Rectal smooth muscle tissue (tissue), 1 donor: Measurements from ENCODE around the gene ATXN10.
"Not testable (repeated sequence)": the region's sequence is repeated elsewhere in the genome, so short reads cannot be mapped to it uniquely, and the experiment has no call there.

Experiments used
- H3K27ac ChIP-seq: one replicate; pipeline ENCODE4 v1.7.0; 2013; ENCODE audit warnings: low read depth, low read length, inconsistent platforms
- H3K27me3 ChIP-seq: one replicate; pipeline ENCODE4 v1.7.0; 2013; ENCODE audit warnings: low read length; ENCODE audit not compliant: control insufficient read depth, insufficient read depth
- H3K36me3 ChIP-seq: one replicate; pipeline ENCODE4 v1.7.0; 2013; ENCODE audit warnings: low read length; ENCODE audit not compliant: control insufficient read depth, insufficient read depth
- H3K4me1 ChIP-seq: one replicate; pipeline ENCODE4 v1.7.0; 2013; ENCODE audit warnings: low read length; ENCODE audit not compliant: control insufficient read depth, insufficient read depth
- H3K4me3 ChIP-seq: one replicate; pipeline ENCODE4 v1.7.0; 2013; ENCODE audit warnings: low read length
- H3K9ac ChIP-seq: one replicate; pipeline ENCODE4 v1.7.0; 2013; ENCODE audit warnings: low read length

The ATXN10 gene

DNA sequence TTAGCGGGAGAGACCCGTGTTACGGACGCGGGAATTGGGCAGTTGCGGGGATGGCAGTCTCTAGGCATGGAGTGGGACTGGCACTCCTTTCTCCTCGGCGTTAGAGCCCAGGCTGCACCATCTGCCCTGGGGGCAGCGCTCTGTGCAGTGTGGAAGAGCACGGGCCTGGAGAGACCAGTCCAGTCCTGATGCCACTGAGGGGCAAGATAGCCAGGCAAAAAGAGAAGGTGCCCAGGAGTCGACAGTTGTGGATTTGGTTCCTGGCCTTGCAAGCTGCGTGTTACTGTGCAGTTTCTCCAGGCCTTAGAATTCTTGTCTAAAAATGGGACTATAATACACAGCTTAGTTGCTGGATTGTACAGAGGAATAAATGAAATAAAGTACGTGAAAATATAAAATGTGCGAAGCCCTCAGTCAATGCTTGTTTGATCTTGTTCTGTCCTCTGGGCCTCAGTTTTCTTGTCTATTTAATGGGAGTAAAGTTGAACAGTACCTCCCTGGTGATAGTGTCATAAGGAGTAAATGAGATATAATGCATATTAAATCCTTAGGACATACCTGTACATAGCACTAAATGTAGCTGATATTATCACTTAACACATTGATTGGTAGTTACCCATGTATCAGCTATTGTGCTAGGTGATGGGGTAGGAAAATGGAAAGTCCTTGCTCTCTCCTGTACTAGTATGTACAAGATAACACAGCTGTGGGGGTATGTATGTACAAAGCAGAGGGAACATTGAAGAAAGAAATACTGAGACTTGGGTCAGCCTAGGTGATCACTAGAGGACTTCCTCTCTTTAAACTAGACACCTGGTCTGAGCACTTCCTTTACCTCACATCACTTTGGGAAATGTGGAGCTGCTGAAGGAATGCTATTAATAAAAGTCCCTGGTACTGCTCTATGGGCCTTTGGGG lies 1.2 kb downstream of the ATXN10 start:
- peaks cover 11% of the 10 kb centered on the region for H3K4me1 ChIP-seq
- H3K36me3 ChIP-seq, result no peaks in the 10 kb centered on the region
- H3K9ac ChIP-seq, result peak overlapping the region; percentile 89
- peak overlapping the region; percentile 89 for H3K4me3 ChIP-seq
- peak overlapping the region; percentile 74 for H3K27ac ChIP-seq
- no peaks in the 10 kb centered on the region for H3K27me3 ChIP-seq

DNA sequence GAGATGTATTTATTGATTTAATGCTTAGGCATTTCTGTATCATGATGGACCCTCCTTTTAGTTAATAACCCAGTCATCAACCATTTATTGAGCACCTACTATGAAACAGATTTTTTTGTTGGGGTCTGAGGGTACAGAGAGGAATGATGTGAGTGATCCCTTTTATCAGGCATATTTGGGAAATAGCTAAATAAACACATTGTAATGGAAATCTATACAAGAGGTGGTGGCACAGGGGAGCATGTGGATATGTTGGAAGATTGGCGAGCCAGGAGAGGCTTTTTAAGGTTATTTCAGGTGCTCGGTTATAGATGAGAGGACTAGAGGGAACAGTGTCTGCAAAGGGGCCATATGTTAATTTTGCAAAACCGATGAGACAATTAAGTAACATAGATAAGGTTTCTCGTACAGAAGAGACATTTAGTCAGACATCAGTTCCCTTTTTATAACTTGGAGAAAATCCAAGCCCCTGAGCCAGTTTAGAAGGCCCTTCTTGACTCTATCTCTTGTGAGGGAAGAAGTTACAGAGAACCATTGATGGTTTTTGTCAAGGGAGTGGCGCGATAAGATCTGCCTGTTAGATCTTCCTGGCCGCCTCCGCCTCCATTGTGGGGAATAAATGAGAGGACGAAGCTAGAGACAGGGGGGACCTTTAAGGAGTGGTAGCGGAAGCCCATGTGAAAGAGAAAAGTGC lies 2.0 kb downstream of the ATXN10 start:
- H3K4me3 ChIP-seq, result no peak overlapping the region
- no peak overlapping the region for H3K9ac ChIP-seq

DNA sequence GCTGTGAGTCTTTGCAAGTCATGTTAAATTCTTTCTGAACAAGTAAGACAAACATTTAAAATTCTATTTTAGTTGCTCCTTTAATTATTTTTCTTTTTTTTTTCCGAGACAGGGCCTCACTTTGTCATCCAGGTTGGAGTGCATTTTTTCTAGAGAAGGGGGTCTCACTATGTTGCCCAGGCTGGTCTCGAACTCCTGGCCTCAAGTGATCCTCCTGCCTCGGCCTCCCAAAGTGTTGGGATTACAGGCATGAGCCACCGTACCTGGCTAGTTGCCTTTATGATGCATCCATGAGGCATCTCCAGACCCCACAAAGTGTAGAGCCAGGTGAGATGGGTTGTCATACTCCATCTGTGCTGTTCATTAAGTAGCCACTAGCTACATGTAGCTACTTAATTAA lies 4.4 kb downstream of the ATXN10 start:
- H3K9ac ChIP-seq, result no peak overlapping the region
- no peaks in the 10 kb centered on the region for H3K36me3 ChIP-seq

More for the DNA sequence above, 2.0 kb downstream of the ATXN10 start:
- Histone ChIP-seq H3K36me3 (no peaks in the 10 kb centered on the region), H3K27me3 (no peaks in the 10 kb centered on the region), H3K4me1 (peaks cover 11% of the 10 kb centered on the region), H3K27ac (no peak overlapping the region)

DNA sequence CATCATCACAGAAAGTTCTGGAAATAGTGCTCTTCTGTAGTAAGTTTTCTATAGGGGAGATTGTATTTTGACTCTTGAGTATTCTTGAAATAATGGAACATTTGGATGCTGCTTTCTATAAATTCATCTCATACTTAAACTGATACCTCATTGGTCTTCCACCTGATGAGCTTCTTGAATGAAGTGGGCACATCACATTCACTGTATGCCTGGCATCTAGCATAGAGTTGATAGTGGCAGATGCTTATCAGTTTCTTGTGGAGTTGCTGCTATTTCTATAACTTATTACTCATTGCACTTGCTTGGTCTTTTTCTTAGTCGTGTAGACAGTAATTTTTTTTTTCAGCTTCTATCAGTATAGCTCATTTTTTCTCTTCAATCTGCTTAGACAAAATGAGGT lies 5.4 kb downstream of the ATXN10 start:
- Histone ChIP-seq H3K36me3 (no peaks in the 10 kb centered on the region), H3K9ac (no peak overlapping the region), H3K27ac (no peak overlapping the region), H3K4me1 (peaks cover 14% of the 10 kb centered on the region), H3K27me3 (no peaks in the 10 kb centered on the region), H3K4me3 (no peak overlapping the region)

More for the DNA sequence above, 4.4 kb downstream of the ATXN10 start:
- Histone ChIP-seq H3K27me3 (no peaks in the 10 kb centered on the region), H3K27ac (no peak overlapping the region), H3K4me3 (no peak overlapping the region), H3K4me1 (peaks cover 12% of the 10 kb centered on the region)

DNA sequence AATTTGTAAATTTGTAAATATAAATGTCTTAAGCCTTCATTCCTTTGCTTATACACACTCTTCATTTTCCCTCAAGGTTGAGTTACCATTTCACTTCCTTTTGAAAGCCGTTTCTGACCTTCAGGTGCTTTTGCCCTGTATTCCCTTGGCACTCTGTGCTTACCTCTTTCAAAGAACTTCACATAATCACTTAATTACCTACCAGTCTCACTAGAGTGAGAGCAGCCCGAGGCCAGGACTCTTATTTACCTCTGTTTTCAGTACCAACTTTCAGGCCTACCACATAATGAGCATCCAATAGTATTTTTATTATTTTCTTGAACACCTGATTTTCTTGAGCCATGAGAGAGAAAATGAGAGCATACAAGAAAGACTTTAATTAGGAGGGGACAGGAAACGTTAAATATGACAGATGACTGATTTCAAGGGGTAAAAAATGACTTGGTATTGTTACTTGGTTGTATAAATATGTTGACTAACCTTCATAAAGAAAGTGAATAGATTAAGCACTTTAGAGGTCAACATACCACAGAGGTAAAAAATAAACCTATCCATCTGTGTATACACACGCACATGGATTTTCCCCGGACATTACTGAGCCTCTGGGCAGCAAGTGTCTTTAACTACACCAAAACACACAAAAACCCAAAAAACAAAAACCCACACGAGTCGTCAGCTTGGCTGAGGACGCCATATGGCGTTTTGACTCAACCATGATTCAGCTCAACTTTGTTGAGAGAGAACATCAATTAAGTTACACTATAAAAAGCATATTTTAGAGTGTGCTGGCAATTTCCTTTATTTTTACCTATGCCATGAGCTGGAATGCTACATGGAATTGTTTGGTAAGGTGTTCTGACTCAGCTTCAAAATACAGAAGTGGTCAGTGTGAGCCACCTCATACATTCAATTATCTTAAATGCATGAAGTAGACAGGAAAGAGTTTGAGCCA lies 7.6 kb downstream of the ATXN10 start:
- H3K4me3 ChIP-seq, result no peak overlapping the region
- H3K9ac ChIP-seq, result no peak overlapping the region
- no peaks in the 10 kb centered on the region for H3K36me3 ChIP-seq
- no peaks in the 10 kb centered on the region for H3K27me3 ChIP-seq
- H3K27ac ChIP-seq, result no peak overlapping the region
- H3K4me1 ChIP-seq, result peaks cover 3% of the 10 kb centered on the region

DNA sequence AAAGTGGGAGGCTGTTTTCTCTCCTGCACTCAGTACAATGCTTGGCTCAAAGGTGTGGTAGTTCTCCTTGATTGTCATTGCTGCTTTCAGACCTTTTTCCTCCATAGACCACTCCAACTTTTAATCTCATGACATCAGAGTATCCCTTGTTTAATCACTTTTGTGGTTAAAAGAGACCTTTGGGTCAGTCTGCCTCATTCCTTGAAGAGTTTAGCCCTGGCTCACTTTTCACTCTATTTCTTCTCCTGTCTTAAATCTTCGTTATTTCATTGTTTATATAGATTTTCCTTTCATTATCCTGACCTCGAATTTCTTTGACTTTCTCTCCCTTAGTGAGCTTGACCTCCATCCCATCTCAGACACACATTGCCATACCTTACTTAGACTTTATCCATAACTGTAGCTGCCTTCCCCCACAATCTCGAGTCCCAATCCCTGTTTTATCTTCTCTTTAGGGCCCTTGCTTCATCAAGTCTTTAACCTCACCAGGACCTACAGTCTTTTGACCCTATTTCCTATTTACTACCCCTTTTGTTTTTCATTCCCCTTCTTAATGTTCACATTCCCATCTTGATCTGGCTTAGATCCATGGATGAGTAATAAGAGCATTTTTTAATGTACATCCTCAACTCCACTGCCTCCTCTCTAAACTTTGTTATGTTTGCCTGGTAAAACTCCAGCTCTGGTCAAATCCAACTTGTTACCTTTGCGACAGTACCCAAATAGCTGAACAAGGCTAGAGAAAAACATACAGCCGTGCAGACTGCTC lies 9.5 kb downstream of the ATXN10 start:
- no peak overlapping the region for H3K27ac ChIP-seq
- H3K4me1 ChIP-seq, result peaks cover 8% of the 10 kb centered on the region

DNA sequence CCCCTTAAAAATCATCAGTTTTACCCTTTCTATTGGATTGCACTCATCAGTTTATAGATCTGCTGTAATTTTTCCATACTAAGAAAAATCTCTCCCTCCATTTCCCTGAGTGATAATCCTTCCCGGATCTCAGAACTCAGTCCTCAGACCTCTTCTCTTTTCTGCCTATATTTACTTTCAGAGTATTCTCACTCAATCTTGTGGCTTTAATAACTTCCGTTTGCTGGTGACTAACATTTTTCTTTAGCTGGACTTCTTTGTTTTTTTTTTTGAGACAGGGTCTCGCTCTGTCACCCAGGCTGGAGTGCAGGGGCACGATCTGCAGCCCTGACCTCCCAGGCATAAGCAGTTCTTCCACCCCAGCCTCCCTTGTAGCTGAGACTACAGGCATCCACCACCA lies 10.4 kb downstream of the ATXN10 start:
- Histone ChIP-seq H3K4me1 (peaks cover 14% of the 10 kb centered on the region), H3K36me3 (no peaks in the 10 kb centered on the region), H3K4me3 (no peak overlapping the region), H3K27me3 (no peaks in the 10 kb centered on the region), H3K27ac (no peak overlapping the region), H3K9ac (no peak overlapping the region)

More for the DNA sequence above, 9.5 kb downstream of the ATXN10 start:
- Histone ChIP-seq H3K36me3 (no peaks in the 10 kb centered on the region), H3K4me3 (no peak overlapping the region), H3K9ac (no peak overlapping the region), H3K27me3 (no peaks in the 10 kb centered on the region)

DNA sequence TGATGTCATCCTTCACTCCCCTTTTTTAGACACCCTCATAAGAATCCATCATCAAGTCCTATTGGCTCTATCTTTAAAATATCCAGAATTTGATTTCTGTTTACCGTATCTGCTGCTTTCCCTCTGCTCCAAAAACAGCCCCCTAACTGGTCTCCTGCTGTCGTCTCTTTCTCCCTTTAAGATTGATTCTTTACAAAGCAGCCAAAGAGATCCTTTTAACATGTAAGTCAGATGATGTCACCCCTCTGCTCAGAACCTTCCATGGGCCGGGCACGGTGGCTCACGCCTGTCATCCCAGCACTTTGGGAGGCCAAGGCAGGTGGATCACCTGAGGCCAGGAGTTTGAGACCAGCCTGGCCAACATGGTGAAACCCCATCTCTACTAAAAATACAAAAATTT lies 11.1 kb downstream of the ATXN10 start:
- H3K27me3 ChIP-seq, H3K4me3 ChIP-seq, H3K27ac ChIP-seq, H3K36me3 ChIP-seq, H3K9ac ChIP-seq: not testable (repeated sequence)
- peaks cover 17% of the 10 kb centered on the region for H3K4me1 ChIP-seq

DNA sequence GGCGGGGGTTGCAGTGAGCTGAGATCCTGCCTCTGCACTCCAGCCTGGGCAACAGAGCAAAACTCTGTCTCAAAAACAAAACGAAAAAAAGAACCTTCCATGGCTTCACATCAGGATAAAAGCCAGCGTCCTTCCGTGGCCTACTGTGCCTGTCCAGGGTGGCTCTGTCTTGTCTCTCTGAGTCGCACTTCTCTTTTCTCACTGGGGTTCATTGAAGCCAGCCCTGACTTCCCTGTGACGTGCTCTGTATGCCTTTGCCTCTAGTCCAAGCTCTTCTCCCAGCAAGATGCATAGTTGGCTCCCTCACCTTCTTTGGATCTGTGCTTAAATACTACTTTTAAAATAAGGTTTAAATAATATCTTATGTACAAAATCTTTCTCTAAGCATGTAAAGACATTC lies 11.6 kb downstream of the ATXN10 start:
- no peaks in the 10 kb centered on the region for H3K27me3 ChIP-seq
- no peak overlapping the region for H3K4me3 ChIP-seq
- no peaks in the 10 kb centered on the region for H3K36me3 ChIP-seq
- H3K27ac ChIP-seq, result no peak overlapping the region
- no peak overlapping the region for H3K9ac ChIP-seq
- H3K4me1 ChIP-seq, result peaks cover 17% of the 10 kb centered on the region

DNA sequence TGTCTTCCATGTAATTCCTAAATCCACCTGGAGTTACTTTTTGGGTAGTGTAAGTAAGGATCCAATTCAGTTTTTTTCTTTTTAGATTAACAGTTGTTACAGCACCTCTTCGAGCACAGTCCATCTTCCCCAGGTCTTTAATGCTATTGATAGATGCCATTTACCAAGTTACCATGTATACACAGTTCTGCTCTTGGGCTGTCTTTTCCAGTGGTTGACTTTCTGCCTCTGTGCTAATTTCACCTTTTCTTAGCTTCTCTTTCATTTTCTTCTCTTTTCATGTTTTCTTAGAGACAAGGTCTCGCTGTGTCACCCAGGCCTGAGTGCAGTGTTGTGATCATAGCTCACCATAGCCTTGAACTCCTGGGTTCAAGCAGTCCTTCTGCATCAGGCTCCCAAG lies 12.0 kb downstream of the ATXN10 start:
- Histone ChIP-seq H3K27ac (no peak overlapping the region), H3K36me3 (no peaks in the 10 kb centered on the region), H3K4me3 (no peak overlapping the region), H3K4me1 (peaks cover 21% of the 10 kb centered on the region), H3K27me3 (no peaks in the 10 kb centered on the region), H3K9ac (no peak overlapping the region)

DNA sequence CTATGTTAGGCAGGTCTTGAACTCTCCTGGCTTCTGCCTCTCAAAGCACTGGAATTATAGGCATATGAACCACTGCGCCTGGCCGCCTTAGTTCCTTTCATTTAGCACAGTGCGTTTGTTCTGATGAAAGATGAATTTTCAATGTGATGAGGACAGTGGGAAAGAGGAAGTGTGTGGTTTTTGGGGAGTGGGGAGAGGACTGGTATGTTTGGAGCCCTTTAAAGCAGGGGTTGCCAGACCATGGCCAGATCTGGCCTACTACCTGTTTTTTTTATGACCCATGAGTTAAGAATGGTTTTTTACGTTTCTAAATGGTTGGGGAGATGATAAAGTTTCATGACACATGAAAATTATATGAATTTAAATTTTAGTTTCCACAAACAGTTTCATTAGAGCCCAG lies 12.5 kb downstream of the ATXN10 start:
- no peak overlapping the region for H3K27ac ChIP-seq
- no peaks in the 10 kb centered on the region for H3K27me3 ChIP-seq
- no peak overlapping the region for H3K4me3 ChIP-seq
- H3K9ac ChIP-seq, result no peak overlapping the region
- H3K4me1 ChIP-seq, result peaks cover 24% of the 10 kb centered on the region
- no peaks in the 10 kb centered on the region for H3K36me3 ChIP-seq
